HepG2 (cell line): ENCODE data around the gene ALDH3A2. TPM values are rescaled to one million over a fixed set of nuclear protein-coding genes. Genes with fewer than 3 reads are reported as not detected.
A peak's percentile ranks its signal among the peaks of the same experiment; 100 is the strongest.

Experiments
- E2F1 ChIP-seq: sonication (generic); formaldehyde crosslinking; IDR thresholded peaks from 2 replicates; pipeline ENCODE4 v1.5.0; 2020; ENCODE audit warnings: missing genetic modification reagents
- GATA4 ChIP-seq: sonication (generic); IDR thresholded peaks from 2 replicates; pipeline ENCODE4 v1.6.1; 2016; ENCODE audit warnings: antibody characterized with exemption, low read depth, borderline replicate concordance
- HHEX ChIP-seq: IDR thresholded peaks from 2 replicates; pipeline ENCODE4 v1.6.1; 2016; ENCODE audit warnings: control low read depth
- KDM5B ChIP-seq: sonication (generic); formaldehyde crosslinking; IDR thresholded peaks from 2 replicates; pipeline ENCODE4 v1.4.0; 2020; ENCODE audit warnings: missing genetic modification reagents, mild to moderate bottlenecking, borderline replicate concordance
- KMT2B ChIP-seq: IDR thresholded peaks from 2 replicates; pipeline ENCODE4 v1.6.1; 2016; ENCODE audit warnings: missing genetic modification reagents, missing compliant biosample characterization
- MED13 ChIP-seq: sonication (generic); formaldehyde crosslinking; IDR thresholded peaks from 2 replicates; pipeline ENCODE4 v1.5.0; 2020; ENCODE audit warnings: missing genetic modification reagents
- MEIS2 ChIP-seq: sonication (generic); formaldehyde crosslinking; IDR thresholded peaks from 2 replicates; pipeline ENCODE4 v1.9.0; 2021; ENCODE audit warnings: mild to moderate bottlenecking, missing genetic modification reagents
- MTERF4 ChIP-seq: sonication (generic); formaldehyde crosslinking; IDR thresholded peaks from 2 replicates; pipeline ENCODE4 v1.8.0; 2023; ENCODE audit warnings: mild to moderate bottlenecking, missing genetic modification reagents
- NCOA5 ChIP-seq: sonication (generic); formaldehyde crosslinking; IDR thresholded peaks from 2 replicates; pipeline ENCODE4 v1.4.0; 2020; ENCODE audit warnings: missing genetic modification reagents
- NFRKB ChIP-seq: fragments of 450-650 bp; IDR thresholded peaks from 2 replicates; pipeline ENCODE4 v1.6.1; 2017
- ONECUT2 ChIP-seq: sonication (generic); formaldehyde crosslinking; IDR thresholded peaks from 2 replicates; pipeline ENCODE4 v1.4.0; 2020; ENCODE audit warnings: missing genetic modification reagents
- REPIN1 ChIP-seq: sonication (generic); formaldehyde crosslinking; IDR thresholded peaks from 2 replicates; pipeline ENCODE4 v1.8.0; 2022; ENCODE audit warnings: missing genetic modification reagents, low read depth, mild to moderate bottlenecking, borderline replicate concordance
- RXRA ChIP-seq: sonication (generic); formaldehyde crosslinking; IDR thresholded peaks from 2 replicates; pipeline ENCODE4 v1.5.1; 2020; ENCODE audit warnings: missing genetic modification reagents
- SATB2 ChIP-seq: sonication (generic); formaldehyde crosslinking; IDR thresholded peaks from 2 replicates; pipeline ENCODE4 v1.5.0; 2020; ENCODE audit warnings: missing genetic modification reagents
- SSRP1 ChIP-seq: IDR thresholded peaks from 2 replicates; pipeline ENCODE4 v1.6.1; 2016; ENCODE audit warnings: control low read depth
- TRAFD1 ChIP-seq: sonication (generic); formaldehyde crosslinking; IDR thresholded peaks from 2 replicates; pipeline ENCODE4 v1.5.1; 2020; ENCODE audit warnings: missing genetic modification reagents, mild to moderate bottlenecking, borderline replicate concordance
- ZNF143 ChIP-seq: sonication (generic); formaldehyde crosslinking; IDR thresholded peaks from 2 replicates; pipeline ENCODE4 v1.4.0; 2020; ENCODE audit warnings: missing genetic modification reagents
- ZNF160 ChIP-seq: sonication (generic); formaldehyde crosslinking; IDR thresholded peaks from 2 replicates; pipeline ENCODE4 v1.8.0; 2022; ENCODE audit warnings: mild to moderate bottlenecking, inconsistent platforms, missing genetic modification reagents
- ZNF207 ChIP-seq: fragments of 450-650 bp; IDR thresholded peaks from 2 replicates; pipeline ENCODE4 v1.6.1; 2016; ENCODE audit warnings: antibody characterized with exemption, borderline replicate concordance
- ZNF317 ChIP-seq: sonication (generic); formaldehyde crosslinking; IDR thresholded peaks from 2 replicates; pipeline ENCODE4 v1.5.0; 2020; ENCODE audit warnings: mild to moderate bottlenecking, missing genetic modification reagents
- ZNF598 ChIP-seq: sonication (generic); formaldehyde crosslinking; IDR thresholded peaks from 2 replicates; pipeline ENCODE4 v1.5.1; 2020; ENCODE audit warnings: mild to moderate bottlenecking, missing genetic modification reagents, borderline replicate concordance
- ZNF615 ChIP-seq: sonication (generic); formaldehyde crosslinking; IDR thresholded peaks from 2 replicates; pipeline ENCODE4 v1.5.0; 2020; ENCODE audit warnings: mild to moderate bottlenecking, missing genetic modification reagents, borderline replicate concordance
- ZZZ3 ChIP-seq: sonication (generic); formaldehyde crosslinking; IDR thresholded peaks from 2 replicates; pipeline ENCODE4 v1.4.0; 2020; ENCODE audit warnings: missing genetic modification reagents, mild to moderate bottlenecking, borderline replicate concordance
- polyA plus RNA-seq, 8 experiments: library from polyadenylated mRNA; depleted of rRNA in 3 of 8; stranded (reverse) in 7 of 8; unstranded in 1 of 8; fragments of >200 nt; fragmentation: Illumina TruSeq in 4 of 8; extraction: Trizol in 4 of 8; gene quantifications; 2 replicates each; pipeline versions ENCODE4 v1.2.1 to v1.2.3, GENCODE V29; 2011 to 2016; ENCODE audit warnings: low read depth in 4 of 8, missing spikeins in 1 of 8, mixed read lengths in 1 of 8; ENCODE audit not compliant: insufficient read depth in 1 of 8
- total RNA-seq, 5 experiments: library from RNA; depleted of rRNA; stranded (reverse); fragments of >200 nt; fragmentation: Illumina TruSeq; extraction: Trizol; gene quantifications; 2 replicates each; pipeline ENCODE4 v1.2.3, GENCODE V29; 2016; ENCODE audit warnings: low read depth in 1 of 5
- TF ChIP-seq, protein P1 (sequence below): sonication (generic); formaldehyde crosslinking; IDR thresholded peaks from 2 replicates; pipeline ENCODE4 v1.4.0; 2020; ENCODE audit warnings: missing genetic modification reagents
- TF ChIP-seq, protein P2 (sequence below): sonication (generic); formaldehyde crosslinking; IDR thresholded peaks from 2 replicates; pipeline ENCODE4 v1.4.0; 2020; ENCODE audit warnings: missing genetic modification reagents, borderline replicate concordance

The ALDH3A2 gene
- total and polyA plus RNA-seq, 2 of the 13 experiments (the other 11 are each of a cell fraction or from before 2014, with no cell fraction given) = 80.8 to 180 TPM

- TF ChIP-seq KDM5B (CRISPR knock-in tag) (peak; percentile 93), ZNF317 (CRISPR knock-in tag) (peak; percentile 92), MTERF4 (CRISPR knock-in tag) (peak; percentile 98), ZNF160 (CRISPR knock-in tag) (peak; percentile 94; the same call in 1 of the 2 replicates), MEIS2 (peak; percentile 94; the same call in 1 of the 2 replicates), KMT2B (CRISPR knock-in tag) (peak; percentile 82), HHEX (CRISPR knock-in tag) (no peak), ZNF615 (CRISPR knock-in tag) (peak; percentile 81; the same call in 1 of the 2 replicates), GATA4 (peak; percentile 45; the same call in 1 of the 2 replicates), SATB2 (CRISPR knock-in tag) (peak; percentile 88; the same call in 1 of the 2 replicates), NCOA5 (CRISPR knock-in tag) (no peak), RXRA (CRISPR knock-in tag) (peak; percentile 95), NFRKB (no peak), REPIN1 (CRISPR knock-in tag) (peak; percentile 98), MED13 (CRISPR knock-in tag) (peak; percentile 96), ZNF143 (CRISPR knock-in tag) (peak; percentile 59; the same call in 1 of the 2 replicates), ZNF207 (no peak), ZNF598 (CRISPR knock-in tag) (peak; percentile 40; the same call in 1 of the 2 replicates), SSRP1 (CRISPR knock-in tag) (no peak), ZZZ3 (CRISPR knock-in tag) (no peak), E2F1 (peak; percentile 82), TRAFD1 (CRISPR knock-in tag) (no peak), ONECUT2 (peak; percentile 54; the same call in 1 of the 2 replicates)
- TF ChIP-seq, protein P1, sequence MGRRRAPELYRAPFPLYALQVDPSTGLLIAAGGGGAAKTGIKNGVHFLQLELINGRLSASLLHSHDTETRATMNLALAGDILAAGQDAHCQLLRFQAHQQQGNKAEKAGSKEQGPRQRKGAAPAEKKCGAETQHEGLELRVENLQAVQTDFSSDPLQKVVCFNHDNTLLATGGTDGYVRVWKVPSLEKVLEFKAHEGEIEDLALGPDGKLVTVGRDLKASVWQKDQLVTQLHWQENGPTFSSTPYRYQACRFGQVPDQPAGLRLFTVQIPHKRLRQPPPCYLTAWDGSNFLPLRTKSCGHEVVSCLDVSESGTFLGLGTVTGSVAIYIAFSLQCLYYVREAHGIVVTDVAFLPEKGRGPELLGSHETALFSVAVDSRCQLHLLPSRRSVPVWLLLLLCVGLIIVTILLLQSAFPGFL (CRISPR knock-in tag) = no peak
- TF ChIP-seq, protein P2, sequence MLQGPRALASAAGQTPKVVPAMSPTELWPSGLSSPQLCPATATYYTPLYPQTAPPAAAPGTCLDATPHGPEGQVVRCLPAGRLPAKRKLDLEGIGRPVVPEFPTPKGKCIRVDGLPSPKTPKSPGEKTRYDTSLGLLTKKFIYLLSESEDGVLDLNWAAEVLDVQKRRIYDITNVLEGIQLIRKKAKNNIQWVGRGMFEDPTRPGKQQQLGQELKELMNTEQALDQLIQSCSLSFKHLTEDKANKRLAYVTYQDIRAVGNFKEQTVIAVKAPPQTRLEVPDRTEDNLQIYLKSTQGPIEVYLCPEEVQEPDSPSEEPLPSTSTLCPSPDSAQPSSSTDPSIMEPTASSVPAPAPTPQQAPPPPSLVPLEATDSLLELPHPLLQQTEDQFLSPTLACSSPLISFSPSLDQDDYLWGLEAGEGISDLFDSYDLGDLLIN (CRISPR knock-in tag) = 0 out of 2 replicates have a peak, but pooled peaks have one; percentile 40
These were observed at the start of gene ALDH3A2 (continued) for GRCh38 chr17:19648475-19649273.
